Activated CD8-positive, alpha-beta memory T cell treated with anti-CD3 and anti-CD28 coated beads for 48 hours (primary cell): ENCODE results near the gene HERC6.
"Not testable (repeated sequence)": the region's sequence is repeated elsewhere in the genome, so short reads cannot be mapped to it uniquely, and the experiment has no call there.

Experiments used
- DNase-seq, 3 experiments: peaks; one replicate each; pipeline ENCODE4 v3.0.0-alpha.2; 2020; ENCODE audit warnings: low read depth in 2 of 3, low spot score in 2 of 3

Gene HERC6

GRCh38 chr4:88382621-88383020 is 4.0 kb downstream of the HERC6 start:
- peak in 2 of 3 experiments; percentile 4 to 19 for DNase-seq

GRCh38 chr4:88390128-88390527 is 11.5 kb downstream of the HERC6 start:
- DNase-seq: no peak

- no peak for DNase-seq
Measured at GRCh38 chr4:88391703-88392102, 13.1 kb downstream of the HERC6 start.

- no peak for DNase-seq
Measured at GRCh38 chr4:88396681-88397080, 18.0 kb downstream of the HERC6 start.

GRCh38 chr4:88398381-88398780 is 19.7 kb downstream of the HERC6 start:
- no peak for DNase-seq

- DNase-seq: no peak
Measured at GRCh38 chr4:88409206-88409605, 30.6 kb downstream of the HERC6 start.

- DNase-seq: no peak
Measured at GRCh38 chr4:88409789-88410188, 31.1 kb downstream of the HERC6 start.

GRCh38 chr4:88411491-88412096 is 32.9 kb downstream of the HERC6 start:
- DNase-seq: no peak

GRCh38 chr4:88413801-88414200 is 35.1 kb downstream of the HERC6 start:
- no peak for DNase-seq

- no peak for DNase-seq
Measured at GRCh38 chr4:88414755-88415154, 36.1 kb downstream of the HERC6 start.

- DNase-seq: no peak
Measured at GRCh38 chr4:88415982-88416381, 37.3 kb downstream of the HERC6 start.

GRCh38 chr4:88418411-88418810 is 39.8 kb downstream of the HERC6 start:
- no peak for DNase-seq

GRCh38 chr4:88419874-88420273 is 41.2 kb downstream of the HERC6 start:
- no peak for DNase-seq

- DNase-seq: no peak
Measured at GRCh38 chr4:88420844-88421243, 42.2 kb downstream of the HERC6 start.

GRCh38 chr4:88422403-88422802 is 43.8 kb downstream of the HERC6 start:
- DNase-seq: no peak

- DNase-seq: no peak
Measured at GRCh38 chr4:88429401-88429800, 50.7 kb downstream of the HERC6 start.

GRCh38 chr4:88435987-88436693 is 57.5 kb downstream of the HERC6 start:
- no peak for DNase-seq

GRCh38 chr4:88437873-88438272 is 59.2 kb downstream of the HERC6 start:
- DNase-seq: not testable (repeated sequence)

- no peak for DNase-seq
Measured at GRCh38 chr4:88439161-88439760, 60.6 kb downstream of the HERC6 start.

GRCh38 chr4:88440146-88440545 is 61.5 kb downstream of the HERC6 start:
- DNase-seq: no peak

GRCh38 chr4:88441696-88442095 is 63.0 kb downstream of the HERC6 start:
- no peak for DNase-seq

- DNase-seq: no peak
Measured at GRCh38 chr4:88442689-88443191, 64.1 kb downstream of the HERC6 start.
